Right atrium auricular region (tissue), 2 donors: ENCODE results near the gene LY6G6D. TPM values are rescaled to one million over a fixed set of nuclear protein-coding genes. Genes with fewer than 3 reads are reported as not detected.
A peak's percentile ranks its signal among the peaks of the same experiment; 100 is the strongest.

Source experiments
- DNase-seq: peaks from one replicate; pipeline ENCODE4 v3.0.0-alpha.2; 2019; ENCODE audit warnings: low spot score
- H3K27ac ChIP-seq, 2 donors: fragments of 200-600 bp; sonication (generic); 1 replicate in 1 of 2; 2 replicates in 1 of 2; pipeline ENCODE4 v1.5.1; 2016 to 2019
- H3K27me3 ChIP-seq, 2 donors: fragments of 200-600 bp; sonication (generic); one replicate each; pipeline versions ENCODE4 v1.5.1 to v1.6.0; 2017 to 2019
- H3K36me3 ChIP-seq: fragments of 200-600 bp; sonication (generic); one replicate; pipeline ENCODE4 v1.5.1; 2016
- H3K4me1 ChIP-seq, 2 donors: fragments of 200-600 bp; sonication (generic); one replicate each; pipeline versions ENCODE4 v1.5.1 to v1.6.0; 2017 to 2019
- H3K4me3 ChIP-seq, 2 donors: fragments of 200-600 bp; sonication (generic); 1 replicate in 1 of 2; 2 replicates in 1 of 2; pipeline ENCODE4 v1.5.1; 2017 to 2019; ENCODE audit warnings: mild to moderate bottlenecking in 1 of 2, moderate library complexity in 1 of 2
- H3K9me3 ChIP-seq, 2 donors: fragments of 200-600 bp; sonication (generic); one replicate each; pipeline ENCODE4 v1.5.1; 2019
- total RNA-seq, 2 donors: library from RNA; depleted of rRNA; stranded (reverse); fragments of >200 nt; gene quantifications; one replicate each; pipeline ENCODE4 v1.1.0, GENCODE V29; 2016
- TF ChIP-seq, protein P1 (sequence below), 2 donors: fragments of 200-600 bp; sonication (generic); IDR thresholded peaks; one replicate each; pipeline ENCODE4 v1.5.1; 2019; ENCODE audit warnings: antibody characterized with exemption in 2 of 2

LY6G6D gene
- total RNA-seq, 2 donors from 2014 or later, result not detected

- H3K4me3 ChIP-seq, result no peak overlapping the region
- TF ChIP-seq, protein P1, sequence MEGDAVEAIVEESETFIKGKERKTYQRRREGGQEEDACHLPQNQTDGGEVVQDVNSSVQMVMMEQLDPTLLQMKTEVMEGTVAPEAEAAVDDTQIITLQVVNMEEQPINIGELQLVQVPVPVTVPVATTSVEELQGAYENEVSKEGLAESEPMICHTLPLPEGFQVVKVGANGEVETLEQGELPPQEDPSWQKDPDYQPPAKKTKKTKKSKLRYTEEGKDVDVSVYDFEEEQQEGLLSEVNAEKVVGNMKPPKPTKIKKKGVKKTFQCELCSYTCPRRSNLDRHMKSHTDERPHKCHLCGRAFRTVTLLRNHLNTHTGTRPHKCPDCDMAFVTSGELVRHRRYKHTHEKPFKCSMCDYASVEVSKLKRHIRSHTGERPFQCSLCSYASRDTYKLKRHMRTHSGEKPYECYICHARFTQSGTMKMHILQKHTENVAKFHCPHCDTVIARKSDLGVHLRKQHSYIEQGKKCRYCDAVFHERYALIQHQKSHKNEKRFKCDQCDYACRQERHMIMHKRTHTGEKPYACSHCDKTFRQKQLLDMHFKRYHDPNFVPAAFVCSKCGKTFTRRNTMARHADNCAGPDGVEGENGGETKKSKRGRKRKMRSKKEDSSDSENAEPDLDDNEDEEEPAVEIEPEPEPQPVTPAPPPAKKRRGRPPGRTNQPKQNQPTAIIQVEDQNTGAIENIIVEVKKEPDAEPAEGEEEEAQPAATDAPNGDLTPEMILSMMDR (IDR thresholded peaks at IDR 0.05), result no peak
Measured at GRCh38 chr6:31700740-31701401, 14.3 kb upstream of the LY6G6D start.

DNA sequence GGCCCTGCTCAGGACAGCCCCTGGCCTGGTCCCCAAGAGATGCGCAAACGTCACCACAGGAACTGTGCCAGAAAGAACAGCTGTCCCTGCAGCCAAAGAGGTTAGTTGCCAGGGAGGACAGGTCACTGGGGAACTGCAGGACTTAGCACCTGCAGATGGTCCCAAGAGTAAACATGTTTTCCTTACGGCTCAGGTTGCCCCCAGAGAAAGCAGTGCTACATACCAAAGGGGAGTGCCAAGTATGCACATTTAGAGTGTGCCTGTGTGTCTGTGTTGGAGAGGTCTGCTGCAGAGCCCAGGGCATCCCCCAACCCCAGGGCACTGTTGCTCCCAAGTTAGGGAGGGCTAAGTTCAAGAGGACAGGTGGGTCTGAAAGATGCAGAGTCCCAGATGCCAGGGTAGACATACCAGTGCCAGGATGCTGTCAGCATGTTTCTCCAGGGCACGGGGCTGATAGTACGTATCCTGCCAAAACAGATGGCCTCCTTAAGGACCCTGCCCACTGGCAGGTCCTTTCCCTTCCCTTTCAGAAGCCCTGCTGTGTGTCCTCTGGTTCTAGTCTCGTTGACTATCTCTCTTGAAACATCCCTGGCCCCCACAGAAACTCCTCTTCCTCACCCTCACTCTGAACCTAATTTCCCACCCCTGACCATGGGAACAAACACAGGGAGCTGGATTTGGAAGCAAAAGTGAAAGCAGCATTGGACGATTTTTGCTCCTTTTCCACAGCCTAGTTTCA is 13.3 kb upstream of the LY6G6D start:
- peak overlapping the region; percentile 97 to 98 for H3K27ac ChIP-seq

More at GRCh38 chr6:31700740-31701401, 14.3 kb upstream of the LY6G6D start:
- no peaks in the 10 kb centered on the region for H3K27me3 ChIP-seq
- peaks cover 40% of the 10 kb centered on the region for H3K36me3 ChIP-seq
- H3K27ac ChIP-seq, result no peak overlapping the region
- H3K4me1 ChIP-seq, result peaks cover 0 to 22% of the 10 kb centered on the region in 2 donors
- no peak for DNase-seq
- H3K9me3 ChIP-seq, result no peaks in the 10 kb centered on the region

GRCh38 chr6:31702405-31702818 is 12.7 kb upstream of the LY6G6D start:
- Histone ChIP-seq H3K4me3 (peak overlapping the region; percentile 78 to 82), H3K27ac (peak overlapping the region; percentile 97 to 98), H3K27me3 (no peaks in the 10 kb centered on the region), H3K9me3 (no peaks in the 10 kb centered on the region), H3K36me3 (peaks cover 24% of the 10 kb centered on the region), H3K4me1 (peaks cover 0 to 22% of the 10 kb centered on the region in 2 donors)
- no peak for DNase-seq
- TF ChIP-seq, protein P1 (IDR thresholded peaks at IDR 0.05), result no peak

More for the DNA sequence above, 13.3 kb upstream of the LY6G6D start:
- Histone ChIP-seq H3K4me3 (peak overlapping the region; percentile 78 to 82), H3K27me3 (no peaks in the 10 kb centered on the region), H3K36me3 (peaks cover 30% of the 10 kb centered on the region), H3K9me3 (no peaks in the 10 kb centered on the region), H3K4me1 (peaks cover 0 to 22% of the 10 kb centered on the region in 2 donors)
- TF ChIP-seq, protein P1 (IDR thresholded peaks at IDR 0.05), result no peak
- DNase-seq, result no peak

DNA sequence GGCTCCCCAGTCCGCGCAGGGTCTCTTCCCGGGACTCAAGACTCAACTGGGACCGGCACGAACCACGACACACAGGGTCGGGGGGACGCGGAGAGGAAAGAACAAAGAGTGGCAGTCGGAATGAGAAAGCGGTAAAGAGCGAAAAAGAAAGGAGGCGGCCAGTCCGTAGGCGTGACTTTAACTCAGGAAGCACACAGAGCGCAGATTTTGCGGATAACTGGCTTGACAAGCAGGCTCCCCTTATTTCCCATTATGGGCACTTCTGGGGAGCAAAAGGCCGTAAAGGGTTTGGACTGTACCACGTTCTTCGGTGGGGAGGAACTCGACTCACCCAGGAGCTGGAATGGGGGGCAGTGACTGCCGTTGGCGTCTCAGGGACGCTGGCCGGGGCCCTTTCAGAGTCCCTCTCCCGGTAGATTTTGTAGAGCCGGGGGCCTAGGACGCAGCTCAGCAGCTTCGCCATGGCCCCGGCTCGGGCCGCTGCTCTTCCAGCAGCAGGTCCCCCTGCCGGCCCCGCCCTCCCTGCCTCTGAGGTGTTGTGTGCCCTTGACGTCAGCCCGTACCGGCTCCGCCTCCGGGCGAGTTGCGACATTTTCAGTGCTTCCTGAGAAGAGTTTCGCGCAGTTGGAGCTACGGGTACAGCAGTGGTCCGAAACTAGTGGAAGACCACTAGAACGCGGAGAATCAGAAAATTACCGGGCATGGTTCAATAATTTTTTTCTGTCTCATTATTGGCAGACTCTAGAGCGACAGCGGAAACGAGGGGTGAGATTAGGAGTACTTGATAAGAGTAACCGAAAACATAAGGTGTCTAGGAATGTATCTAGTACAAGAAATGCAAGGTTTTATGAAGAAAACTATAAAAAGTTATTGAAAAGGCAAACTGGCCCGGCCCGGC is 12.1 kb upstream of the LY6G6D start, which contains the start of gene ABHD16A:
TSS of gene ABHD16A (minus strand) at position 506 of the 898 bp plus-strand sequence. CDS start at position 463, 43 bp downstream.
- peak within 1 kb of the TSS; percentile 78 to 82 for H3K4me3 ChIP-seq
- H3K4me1 ChIP-seq, result peaks cover 0 to 18% of the 10 kb centered on the region in 2 donors
- H3K9me3 ChIP-seq, result no peaks in the 10 kb centered on the region
- peak; percentile 99 for DNase-seq
- TF ChIP-seq, protein P1 (IDR thresholded peaks at IDR 0.05), result peak in 1 of 2 donors; percentile 30
- peaks cover 21% of the 10 kb centered on the region for H3K36me3 ChIP-seq
- no peaks in the 10 kb centered on the region for H3K27me3 ChIP-seq
- peak within 1 kb of the TSS; percentile 97 to 98 for H3K27ac ChIP-seq

DNA sequence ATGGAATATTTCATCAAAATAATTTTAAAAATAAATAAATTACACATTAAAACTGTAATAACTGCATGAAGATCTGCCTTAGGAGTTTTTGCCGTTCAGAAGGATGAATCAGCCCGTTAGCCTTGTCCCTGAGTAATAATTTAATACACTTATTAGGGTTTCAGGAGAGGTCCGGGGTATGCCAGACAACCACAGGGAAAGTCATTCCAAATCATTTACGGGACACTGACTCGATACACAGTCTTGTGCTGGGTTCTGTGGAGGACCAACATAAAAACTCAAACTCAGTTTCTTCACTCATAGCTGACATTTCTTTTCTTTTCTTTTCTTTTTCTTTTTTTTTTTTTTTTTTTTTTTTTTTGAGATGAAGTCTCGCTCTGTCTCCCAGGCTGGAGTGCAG is 9.2 kb upstream of the LY6G6D start:
- Histone ChIP-seq H3K4me1 (peaks cover 0 to 15% of the 10 kb centered on the region in 2 donors), H3K27ac (no peak overlapping the region), H3K9me3 (no peaks in the 10 kb centered on the region), H3K4me3 (no peak overlapping the region), H3K36me3 (no peaks in the 10 kb centered on the region), H3K27me3 (no peaks in the 10 kb centered on the region)
- no peak for DNase-seq
- TF ChIP-seq, protein P1 (IDR thresholded peaks at IDR 0.05), result no peak
